Naive thymus-derived CD8-positive, alpha-beta T cell (primary cell): Measurements from ENCODE around the gene PRX. TPM values are rescaled to one million over a fixed set of nuclear protein-coding genes. Genes with fewer than 3 reads are reported as not detected.
"Not testable (repeated sequence)": the region's sequence is repeated elsewhere in the genome, so short reads cannot be mapped to it uniquely, and the experiment has no call there.

Experiments
- ATAC-seq, 2 donors: fragments of 150-1000 bp; cut with Tn5 transposase in 1 of 2; sonication (Bioruptor Pico), chemical (Tn5 transposase) in 1 of 2; 1 replicate in 1 of 2; 2 replicates in 1 of 2; pipeline ENCODE4 v1.10.0; 2021; ENCODE audit warnings: mild to moderate bottlenecking in 2 of 2, moderate library complexity in 2 of 2
- POLR2A ChIA-PET: fragments of 350-600 bp; sonication (Branson Sonifier 250); formaldehyde crosslinking; loops from one replicate; lab custom pipeline; 2021; ENCODE audit warnings: antibody characterized with exemption; lab: Charles Lee
- DNase-seq, 10 donors: peaks; one replicate each; pipeline versions ENCODE4 v3.0.0 to v3.0.0-alpha.2; 2020 to 2022
- H3K27ac Mint-ChIP-seq, 10 donors: one replicate each; pipeline ENCODE4 v1.8.0; 2020 to 2022; ENCODE audit warnings: mild to moderate bottlenecking in 10 of 10, mixed read lengths in 10 of 10, moderate library complexity in 4 of 10, inconsistent platforms in 1 of 10
- H3K27me3 Mint-ChIP-seq, 5 donors: one replicate each; pipeline ENCODE4 v1.8.0; 2021 to 2022; ENCODE audit warnings: mixed read lengths in 5 of 5
- H3K36me3 Mint-ChIP-seq, 3 donors: one replicate each; pipeline ENCODE4 v1.8.0; 2020 to 2022; ENCODE audit warnings: mixed read lengths in 3 of 3, mild to moderate bottlenecking in 2 of 3, inconsistent platforms in 1 of 3
- H3K4me1 Mint-ChIP-seq, 4 donors: one replicate each; pipeline ENCODE4 v1.8.0; 2021 to 2022; ENCODE audit warnings: mixed read lengths in 4 of 4
- H3K4me3 Mint-ChIP-seq, 10 donors: one replicate each; pipeline ENCODE4 v1.8.0; 2020 to 2022; ENCODE audit warnings: mild to moderate bottlenecking in 10 of 10, mixed read lengths in 10 of 10, moderate library complexity in 6 of 10, inconsistent platforms in 1 of 10
- H3K9me3 Mint-ChIP-seq, 9 donors: one replicate each; pipeline ENCODE4 v1.8.0; 2020 to 2022; ENCODE audit warnings: mixed read lengths in 9 of 9, mild to moderate bottlenecking in 3 of 9, inconsistent platforms in 1 of 9, moderate library complexity in 1 of 9
- polyA plus RNA-seq, 3 donors: library from polyadenylated mRNA; unstranded; fragments of 300-500 nt; fragmentation: Illumina TruSeq; gene quantifications; one replicate each; pipeline ENCODE4 v1.2.3, GENCODE V29; 2021
- total RNA-seq, 8 experiments: library from RNA in 2 of 8; stranded (reverse) in 2 of 8; gene quantifications; one replicate each; pipeline ENCODE4 v1.2.3 and lab custom pipeline; 2021 to 2026

PRX gene
- total and polyA plus RNA-seq, 5 experiments from 2014 or later: 0.39 to 4.0 (median 0.49) TPM

- Mint-ChIP-seq H3K4me1 (peaks cover 14 to 51% (median 28%) of the 10 kb centered on the region in 4 donors), H3K27me3 (peaks cover 0 to 2% (median 0%) of the 10 kb centered on the region in 5 donors), H3K9me3 (no peaks in the 10 kb centered on the region), H3K36me3 (no peaks in the 10 kb centered on the region), H3K27ac (no peak overlapping the region), H3K4me3 (no peak overlapping the region)
- DNase-seq (peak in 1 of 10 donors; percentile 54), ATAC-seq (no peak)
- POLR2A ChIA-PET: interaction anchor here (0.5 to 1.6 kb wide), 5 partner anchors 8 to 51 kb away, joined by 3 to 5 read pairs (median 3); partner anchors contain the start of genes BLVRB and SERTAD1
Observed at GRCh38 chr19:40414542-40415535, 1.7 kb upstream of the PRX start.

- Mint-ChIP-seq H3K9me3 (no peaks in the 10 kb centered on the region), H3K27me3 (peaks cover 0 to 2% (median 0%) of the 10 kb centered on the region in 5 donors), H3K27ac (peak overlapping the region in 1 of 10 donors; percentile 13), H3K4me3 (no peak overlapping the region), H3K4me1 (peaks cover 12 to 47% (median 26%) of the 10 kb centered on the region in 4 donors), H3K36me3 (no peaks in the 10 kb centered on the region)
- no peak for ATAC-seq
- POLR2A ChIA-PET: interaction anchor here (0.7 to 1.8 kb wide), 3 partner anchors 8 to 337 kb away, joined by 3 to 8 read pairs (median 4); partner anchors contain the start of gene ACTMAP
- DNase-seq: no peak
Observed at GRCh38 chr19:40412866-40413265, 312 bp downstream of the PRX start.

- H3K4me1 Mint-ChIP-seq: peaks cover 6 to 41% (median 22%) of the 10 kb centered on the region in 4 donors
- H3K9me3 Mint-ChIP-seq: no peaks in the 10 kb centered on the region
- H3K36me3 Mint-ChIP-seq: no peaks in the 10 kb centered on the region
- no peak overlapping the region for H3K4me3 Mint-ChIP-seq
- peak overlapping the region in 3 of 10 donors; percentile 20 to 45 (median 36) for H3K27ac Mint-ChIP-seq
- ATAC-seq: no peak
- POLR2A ChIA-PET: interaction anchor here (0.6 to 1.8 kb wide), 3 partner anchors 8 to 11 kb away, joined by 3 to 8 read pairs (median 4); no protein-coding TSS in a partner anchor
- H3K27me3 Mint-ChIP-seq: peaks cover 0 to 2% (median 0%) of the 10 kb centered on the region in 5 donors
- no peak for DNase-seq
Observed at GRCh38 chr19:40411958-40412499, 1.1 kb downstream of the PRX start.

- POLR2A ChIA-PET: interaction anchor here (0.6 kb wide), 1 partner anchor 10 kb away, joined by 3 read pairs; no protein-coding TSS in a partner anchor
- DNase-seq (no peak), ATAC-seq (no peak)
- no peaks in the 10 kb centered on the region for H3K36me3 Mint-ChIP-seq
- peaks cover 4 to 36% (median 18%) of the 10 kb centered on the region in 4 donors for H3K4me1 Mint-ChIP-seq
- H3K4me3 Mint-ChIP-seq: no peak overlapping the region
- H3K27ac Mint-ChIP-seq: peak overlapping the region in 1 of 10 donors; percentile 45
- H3K9me3 Mint-ChIP-seq: no peaks in the 10 kb centered on the region
- peaks cover 0 to 1% (median 0%) of the 10 kb centered on the region in 5 donors for H3K27me3 Mint-ChIP-seq
Observed at GRCh38 chr19:40411125-40411842, 1.9 kb downstream of the PRX start.

- DNase-seq (no peak), ATAC-seq (no peak)
- Mint-ChIP-seq H3K4me3 (no peak overlapping the region), H3K27me3 (peaks cover 0 to 1% (median 0%) of the 10 kb centered on the region in 5 donors), H3K9me3 (no peaks in the 10 kb centered on the region), H3K4me1 (peaks cover 5 to 27% (median 20%) of the 10 kb centered on the region in 4 donors), H3K27ac (no peak overlapping the region), H3K36me3 (no peaks in the 10 kb centered on the region)
- POLR2A ChIA-PET: interaction anchor here (1.1 kb wide), 1 partner anchor 10 kb away, joined by 3 read pairs; no protein-coding TSS in a partner anchor
Observed at GRCh38 chr19:40410030-40410389, 3.2 kb downstream of the PRX start.

- H3K27me3 Mint-ChIP-seq, H3K36me3 Mint-ChIP-seq, DNase-seq, H3K4me3 Mint-ChIP-seq, H3K9me3 Mint-ChIP-seq, ATAC-seq, H3K27ac Mint-ChIP-seq: not testable (repeated sequence)
- POLR2A ChIA-PET: interaction anchor here (1.2 to 1.3 kb wide), 2 partner anchors 12 to 35 kb away, joined by 4 to 5 read pairs; no protein-coding TSS in a partner anchor
- H3K4me1 Mint-ChIP-seq: peaks cover 8 to 30% (median 22%) of the 10 kb centered on the region in 4 donors
Observed at GRCh38 chr19:40408598-40408925, 4.6 kb downstream of the PRX start.

GRCh38 chr19:40407714-40408597 is 5.2 kb downstream of the PRX start:
- H3K27me3 Mint-ChIP-seq: no peaks in the 10 kb centered on the region
- ATAC-seq: no peak
- DNase-seq: no peak
- POLR2A ChIA-PET: interaction anchor here (0.6 to 1.3 kb wide), 3 partner anchors 13 to 78 kb away, joined by 3 to 5 read pairs (median 4); no protein-coding TSS in a partner anchor
- no peak overlapping the region for H3K4me3 Mint-ChIP-seq
- H3K36me3 Mint-ChIP-seq: no peaks in the 10 kb centered on the region
- H3K9me3 Mint-ChIP-seq: no peaks in the 10 kb centered on the region
- H3K27ac Mint-ChIP-seq: no peak overlapping the region
- peaks cover 9 to 31% (median 24%) of the 10 kb centered on the region in 4 donors for H3K4me1 Mint-ChIP-seq

- POLR2A ChIA-PET: interaction anchor here (0.5 to 2.6 kb wide), 14 partner anchors 8 to 212 kb away, joined by 3 to 18 read pairs (median 5); partner anchors contain the start of genes AKT2, BLVRB, C19orf47 and MAP3K10
- Mint-ChIP-seq H3K27ac (peak overlapping the region; percentile 81 to 98 (median 92)), H3K4me3 (peak overlapping the region; percentile 88 to 100 (median 98)), H3K9me3 (no peaks in the 10 kb centered on the region), H3K4me1 (peaks cover 21 to 44% (median 34%) of the 10 kb centered on the region in 4 donors), H3K36me3 (no peaks in the 10 kb centered on the region), H3K27me3 (no peaks in the 10 kb centered on the region)
- DNase-seq (peak; percentile 56 to 83 (median 72)), ATAC-seq (peak; percentile 57 to 62)
Observed at GRCh38 chr19:40403262-40403984, 9.8 kb downstream of the PRX start.

GRCh38 chr19:40400559-40400958 is 12.6 kb downstream of the PRX start:
- Mint-ChIP-seq H3K27me3 (no peaks in the 10 kb centered on the region), H3K4me3 (peak overlapping the region in 2 of 10 donors; percentile 1 to 42), H3K36me3 (no peaks in the 10 kb centered on the region), H3K27ac (peak overlapping the region in 2 of 10 donors; percentile 81 to 92), H3K4me1 (peaks cover 17 to 36% (median 27%) of the 10 kb centered on the region in 4 donors), H3K9me3 (no peaks in the 10 kb centered on the region)
- POLR2A ChIA-PET: interaction anchor here (0.6 to 1.2 kb wide), 3 partner anchors 17 to 27 kb away, joined by 4 to 6 read pairs (median 5); partner anchors contain the start of gene SERTAD1
- DNase-seq: peak in 1 of 10 donors; percentile 45
- ATAC-seq: no peak

GRCh38 chr19:40398417-40399131 is 14.6 kb downstream of the PRX start:
- POLR2A ChIA-PET: interaction anchor here (0.5 to 1.4 kb wide), 3 partner anchors 22 to 38 kb away, joined by 3 to 10 read pairs (median 3); partner anchors contain the start of gene SERTAD1
- H3K27ac Mint-ChIP-seq: peak overlapping the region in 5 of 10 donors; percentile 13 to 44 (median 22)
- peak overlapping the region in 7 of 10 donors; percentile 8 to 44 (median 23) for H3K4me3 Mint-ChIP-seq
- H3K36me3 Mint-ChIP-seq: no peaks in the 10 kb centered on the region
- no peaks in the 10 kb centered on the region for H3K27me3 Mint-ChIP-seq
- no peaks in the 10 kb centered on the region for H3K9me3 Mint-ChIP-seq
- ATAC-seq (peak; percentile 84 to 86), DNase-seq (peak; percentile 15 to 82 (median 60))
- peaks cover 13 to 23% (median 17%) of the 10 kb centered on the region in 4 donors for H3K4me1 Mint-ChIP-seq
